ENCODE measurements around the gene NUDT16.

The NUDT16 gene

DNA sequence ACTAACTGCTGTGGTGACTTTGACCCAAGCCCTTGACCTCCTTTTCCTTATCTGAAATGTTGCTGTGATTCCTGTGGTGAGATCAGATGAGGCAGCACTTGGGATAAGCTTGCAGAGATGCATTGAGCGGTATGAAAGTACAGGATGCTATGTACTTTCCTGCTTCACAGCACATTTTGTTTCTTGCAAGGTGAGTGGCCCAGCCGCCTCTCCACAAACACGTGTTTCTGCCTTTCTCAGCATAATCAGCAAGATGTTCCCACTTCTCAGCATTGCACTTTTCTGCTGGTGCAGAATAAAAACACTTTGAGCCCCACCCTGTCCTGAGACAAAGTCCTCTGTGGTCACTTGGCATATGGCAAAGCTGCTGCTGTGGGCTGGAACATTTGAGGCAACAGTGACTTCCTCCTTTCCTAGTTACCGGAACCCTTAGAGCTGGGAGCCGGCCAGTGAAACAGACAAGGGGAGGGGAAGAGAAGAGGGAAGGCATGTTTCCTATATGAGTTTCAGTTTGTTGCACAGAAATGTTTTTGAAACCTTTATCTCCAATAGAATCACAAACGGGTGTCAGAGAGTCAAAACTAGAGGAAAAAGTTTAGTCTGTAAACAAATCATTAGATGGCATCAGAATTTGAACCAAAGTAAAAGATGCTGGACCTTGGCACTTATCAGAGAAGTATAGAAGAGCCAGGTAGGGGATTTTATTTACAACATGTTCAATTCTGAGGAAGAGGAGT is 5.0 kb downstream of the NUDT16 start:
- DNase-seq (ENCODE audit: low read depth, low spot score): no peak

DNA sequence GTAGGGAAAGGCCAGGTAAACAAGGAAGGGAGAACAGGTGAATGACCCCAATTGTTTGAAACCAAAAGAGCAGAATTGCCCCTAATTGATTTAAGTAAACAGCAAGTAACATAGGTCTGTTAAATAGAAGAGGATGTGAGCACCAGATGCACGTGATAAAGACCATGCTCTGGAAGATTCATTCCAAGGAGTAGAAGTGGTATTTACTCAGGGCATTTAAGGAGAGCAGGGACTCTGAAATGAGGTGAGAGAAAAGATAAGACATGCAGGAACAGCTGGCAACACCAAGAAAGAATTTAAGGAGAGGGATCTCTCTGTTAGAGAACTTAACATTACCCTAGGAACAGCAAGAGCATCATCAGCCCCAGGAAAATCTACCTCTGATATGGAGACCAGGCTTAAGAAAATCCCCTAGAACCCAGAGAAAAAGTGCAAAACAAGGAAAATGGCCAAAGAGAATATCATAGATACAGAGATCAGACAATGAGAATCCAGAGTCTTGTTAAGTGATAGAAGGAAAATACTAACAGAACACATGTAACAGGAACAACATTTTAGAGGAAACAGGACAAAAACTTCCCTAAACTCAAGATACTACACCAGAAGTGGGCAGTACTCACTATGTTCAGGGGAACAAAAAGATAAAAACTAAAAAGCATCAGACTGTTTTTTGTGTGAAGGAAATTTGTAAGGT is 6.4 kb downstream of the NUDT16 start:
- no peak for DNase-seq (ENCODE audit: low read depth, low spot score)

DNA sequence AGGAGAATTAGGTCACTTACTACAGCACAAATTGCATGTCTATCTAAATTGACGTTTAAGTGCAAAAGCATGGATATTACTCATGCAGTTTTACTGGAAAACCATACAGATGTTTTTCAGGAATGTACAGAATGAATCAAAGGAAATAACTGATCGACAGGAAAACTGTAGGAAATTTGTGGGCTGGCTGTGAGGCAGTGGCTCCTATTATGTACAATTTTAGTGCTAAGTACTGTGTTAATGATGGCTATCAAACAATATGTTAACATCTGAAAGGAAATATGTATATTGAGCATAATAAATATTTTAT is 6.9 kb downstream of the NUDT16 start:
- DNase-seq (ENCODE audit: low read depth, low spot score): no peak

DNA sequence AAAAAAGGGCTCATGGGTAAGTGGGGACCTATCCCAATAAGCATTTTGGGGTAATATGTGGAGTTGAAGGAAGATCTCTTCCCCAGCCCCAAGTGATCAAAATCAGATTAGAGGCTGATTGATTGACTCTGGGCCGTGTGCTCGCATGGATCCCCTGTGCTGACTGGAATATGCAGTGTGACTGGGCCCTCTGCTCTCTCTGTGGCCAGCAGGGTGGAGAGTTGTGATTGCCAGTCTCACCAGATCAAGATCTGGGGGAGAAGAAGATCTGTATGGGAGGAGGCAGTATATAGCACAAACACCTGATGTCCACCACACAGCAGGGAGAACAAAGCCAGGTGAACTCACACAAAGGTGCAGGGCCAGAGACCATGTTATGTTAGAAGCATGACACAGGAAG is 8.8 kb downstream of the NUDT16 start:
- DNase-seq (ENCODE audit: low read depth, low spot score): no peak

DNA sequence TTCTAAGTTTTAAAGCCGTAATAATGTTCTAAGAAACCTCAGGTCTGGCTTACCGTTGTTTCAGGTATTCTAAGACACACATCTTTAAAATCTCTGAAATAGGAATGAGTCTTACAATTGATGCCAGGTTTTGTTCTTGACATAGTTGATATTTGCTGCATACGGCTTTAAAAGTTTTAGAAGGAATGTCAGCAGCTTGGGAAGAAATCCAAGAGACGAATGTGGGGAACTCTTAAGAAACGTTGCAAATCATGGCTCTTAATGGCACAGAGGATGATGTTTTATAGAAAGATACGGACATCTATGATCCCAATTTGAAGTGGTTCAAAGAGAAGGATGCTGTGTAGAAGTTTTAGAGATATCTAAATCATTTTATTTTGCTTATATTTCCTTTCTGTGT is 11.5 kb downstream of the NUDT16 start:
- peak; percentile 20 for DNase-seq (ENCODE audit: low read depth, low spot score)

DNA sequence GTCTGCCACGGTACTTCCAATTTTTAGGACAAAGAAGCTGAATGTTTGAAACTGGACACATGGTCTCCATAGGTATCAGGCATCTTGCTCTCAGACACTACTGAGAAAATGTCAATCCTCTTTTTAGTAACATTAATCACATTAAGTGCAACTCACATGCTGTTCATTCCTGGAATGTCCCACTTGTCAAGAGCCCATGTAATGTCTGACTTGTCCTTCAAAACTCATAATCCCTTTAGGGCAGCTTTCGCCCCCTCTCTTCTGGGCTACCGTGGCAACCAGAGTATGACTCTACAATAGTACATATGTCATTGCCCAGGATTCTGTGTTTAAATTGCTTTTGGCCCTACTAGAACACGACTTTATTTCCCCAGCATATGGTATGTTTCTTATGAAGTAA is 12.3 kb downstream of the NUDT16 start:
- peak; percentile 31 for DNase-seq (ENCODE audit: low read depth, low spot score)

DNA sequence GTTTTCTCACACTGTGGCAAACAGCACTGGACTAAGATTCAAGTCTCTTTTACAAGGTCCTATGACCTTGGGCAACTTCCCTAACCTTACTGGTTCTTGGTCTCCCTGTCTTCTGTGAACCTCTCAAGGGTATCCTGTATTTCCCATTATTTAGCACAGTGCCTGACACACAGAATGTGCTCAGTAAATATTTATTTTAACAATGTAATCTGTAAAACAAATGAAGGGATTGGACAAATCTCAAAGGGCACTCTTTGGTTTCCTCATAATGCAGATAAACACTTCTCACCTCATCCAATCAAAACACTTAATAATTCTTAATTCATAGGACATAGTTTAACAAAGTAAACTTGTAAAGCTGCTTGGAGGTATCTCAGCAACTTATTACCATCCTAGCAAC is 12.8 kb downstream of the NUDT16 start:
- no peak for DNase-seq (ENCODE audit: low read depth, low spot score)

DNA sequence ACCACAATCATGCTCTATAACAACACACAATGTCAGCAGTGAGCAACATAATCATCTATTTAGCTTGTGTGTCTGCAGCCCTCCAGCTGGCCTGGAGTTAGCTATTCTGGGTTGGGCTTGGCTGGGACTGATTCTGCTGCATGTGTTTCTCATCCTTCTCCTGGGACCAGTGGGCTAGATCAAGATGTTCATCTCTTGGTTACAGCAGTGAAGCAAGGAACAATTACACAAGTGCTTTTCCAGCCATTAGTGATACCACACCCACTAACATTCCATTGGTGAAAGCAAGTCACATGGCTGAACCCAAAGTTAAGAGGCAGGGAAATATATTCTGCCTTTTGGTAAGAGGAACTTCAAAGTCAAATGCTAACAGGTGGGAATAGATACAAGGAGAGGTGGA is 14.6 kb downstream of the NUDT16 start:
- DNase-seq (ENCODE audit: low read depth, low spot score): no peak

DNA sequence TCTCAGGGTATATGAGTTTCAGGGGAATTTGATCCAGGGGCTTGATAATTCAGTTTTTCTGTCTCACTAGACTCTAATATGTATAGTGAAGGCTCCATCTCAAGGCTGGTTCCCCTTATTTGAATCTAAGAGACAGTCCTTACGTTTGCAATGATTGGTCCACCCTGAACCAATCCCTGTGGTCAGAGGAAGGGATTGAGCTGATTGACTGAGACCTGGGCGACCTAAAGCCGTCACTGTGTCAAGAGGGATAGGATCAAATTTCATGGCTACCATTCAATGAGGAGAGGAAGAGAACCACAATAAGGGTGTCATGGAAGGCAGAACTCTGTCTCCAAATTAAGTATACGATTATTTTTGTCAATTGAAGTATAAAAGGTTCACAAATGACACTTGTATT is 16.3 kb downstream of the NUDT16 start:
- no peak for DNase-seq (ENCODE audit: low read depth, low spot score)

DNA sequence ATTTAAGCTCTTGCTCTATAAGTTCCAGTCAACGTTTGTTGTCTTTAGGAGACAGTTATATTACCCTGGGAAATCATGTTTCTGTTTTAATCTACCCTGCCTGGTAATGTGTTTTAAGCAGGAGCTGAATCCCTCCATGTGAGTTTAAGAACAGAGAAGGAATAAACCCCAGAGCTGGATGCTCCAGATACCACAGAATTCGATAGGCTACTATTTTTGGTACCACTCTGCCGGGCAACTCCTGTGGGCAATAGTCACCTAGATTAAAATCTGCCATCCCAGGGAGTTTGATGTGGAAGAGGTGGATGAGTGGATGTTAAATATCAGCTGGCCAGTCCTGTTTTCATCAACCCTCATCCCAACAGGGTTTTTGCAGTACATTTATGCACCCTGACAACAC is 20.4 kb downstream of the NUDT16 start:
- DNase-seq (ENCODE audit: low read depth, low spot score): no peak

DNA sequence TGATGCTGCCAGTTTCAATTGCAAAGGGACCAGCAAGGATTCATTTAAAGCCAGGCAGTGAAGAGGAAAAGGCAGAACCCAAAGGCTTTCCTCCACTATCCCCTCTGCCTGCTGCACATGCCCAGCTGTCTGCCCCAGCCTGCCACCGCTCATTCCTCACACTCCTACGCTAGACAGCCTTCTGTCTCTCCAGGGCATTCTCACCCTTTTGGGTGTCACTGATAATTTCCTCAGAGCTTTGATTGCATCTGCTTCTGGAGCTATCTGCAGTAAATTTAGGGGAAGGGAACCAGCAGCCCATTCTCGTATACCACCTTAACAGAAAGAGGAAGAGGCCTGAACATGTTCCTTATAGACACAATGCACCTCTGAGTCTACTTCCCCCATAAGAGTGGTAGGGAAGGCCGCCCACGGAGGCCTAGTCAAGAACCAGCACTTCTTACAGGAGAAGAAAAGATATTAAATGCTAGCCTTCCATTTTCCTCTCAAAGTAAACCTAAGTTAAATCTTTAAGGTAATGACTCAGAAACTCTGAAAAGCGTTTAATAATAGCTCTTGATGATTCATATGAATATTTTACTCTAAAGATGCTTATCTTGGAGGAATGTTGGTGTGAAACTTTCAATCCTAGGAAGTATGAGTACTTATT is 20.9 kb downstream of the NUDT16 start:
- peak; percentile 37 for DNase-seq (ENCODE audit: low read depth, low spot score)

DNA sequence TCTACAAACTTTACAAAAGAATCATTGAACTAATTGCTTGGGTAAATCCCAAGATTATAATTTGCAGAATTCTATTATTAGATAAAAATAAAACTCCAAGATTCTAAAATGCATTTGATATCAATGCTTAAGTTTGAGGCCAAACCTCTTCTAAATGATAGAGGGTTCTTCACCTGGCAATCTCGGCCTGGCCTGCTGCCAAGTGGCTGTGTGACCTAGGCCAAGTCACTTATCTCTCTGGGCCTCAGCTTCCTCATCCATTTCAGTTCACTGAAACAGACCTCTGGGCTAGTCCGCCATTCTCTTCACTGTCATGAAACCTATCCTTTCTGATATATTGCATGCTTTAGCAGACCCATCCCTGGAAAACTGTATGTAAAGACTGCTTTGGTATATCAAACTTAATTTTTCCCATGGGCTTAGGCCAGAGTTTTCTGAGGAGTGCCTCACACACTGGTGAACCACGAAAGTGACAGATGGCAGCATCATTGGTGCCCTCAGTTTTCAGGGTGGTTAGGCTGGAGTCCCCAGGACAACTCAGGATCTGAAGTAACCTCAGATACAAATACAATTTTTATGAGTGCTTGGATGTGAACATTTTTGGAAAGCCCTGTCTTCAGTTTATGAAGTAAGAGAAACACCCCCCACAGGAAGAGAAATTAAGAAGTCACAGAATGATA is 21.8 kb downstream of the NUDT16 start:
- DNase-seq (ENCODE audit: low read depth, low spot score): no peak

DNA sequence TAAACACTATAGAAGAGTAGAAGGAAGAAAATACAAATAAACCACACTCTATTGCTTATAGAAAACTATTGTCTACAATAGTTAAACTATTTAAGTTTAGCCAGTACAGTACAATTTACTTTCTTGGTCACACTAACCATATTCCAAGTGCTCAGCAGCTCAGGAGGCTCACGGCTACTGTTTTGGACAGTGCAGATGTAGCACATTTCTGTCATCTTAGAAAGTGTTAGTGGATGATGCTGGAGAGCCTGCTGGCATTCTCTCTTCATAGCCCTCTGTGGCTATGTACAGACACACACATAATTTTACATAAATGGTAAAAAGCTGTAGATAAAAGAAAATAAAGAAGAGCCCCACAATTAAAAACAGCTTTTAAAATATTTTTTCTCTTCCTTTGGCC is 23.8 kb downstream of the NUDT16 start:
- no peak for DNase-seq (ENCODE audit: low read depth, low spot score)

DNA sequence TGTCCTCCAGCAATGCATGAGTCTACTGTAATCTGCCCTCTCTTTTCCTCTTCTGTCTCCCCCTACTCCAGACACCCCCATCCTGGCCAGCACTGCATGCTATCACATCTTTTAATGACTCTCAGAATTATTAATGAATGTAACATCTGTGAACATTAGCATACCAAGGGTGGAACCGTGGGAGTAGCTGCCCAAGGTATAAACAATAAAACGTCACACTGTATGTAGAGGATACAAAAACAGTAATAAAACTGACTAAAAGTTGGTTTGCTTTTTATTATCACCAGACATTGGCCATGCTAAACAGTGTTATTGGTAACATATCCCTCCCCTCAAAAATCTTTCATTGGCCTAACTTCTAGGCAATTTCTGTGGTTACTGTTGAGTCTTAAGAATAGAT is 24.7 kb downstream of the NUDT16 start:
- DNase-seq (ENCODE audit: low read depth, low spot score): no peak

DNA sequence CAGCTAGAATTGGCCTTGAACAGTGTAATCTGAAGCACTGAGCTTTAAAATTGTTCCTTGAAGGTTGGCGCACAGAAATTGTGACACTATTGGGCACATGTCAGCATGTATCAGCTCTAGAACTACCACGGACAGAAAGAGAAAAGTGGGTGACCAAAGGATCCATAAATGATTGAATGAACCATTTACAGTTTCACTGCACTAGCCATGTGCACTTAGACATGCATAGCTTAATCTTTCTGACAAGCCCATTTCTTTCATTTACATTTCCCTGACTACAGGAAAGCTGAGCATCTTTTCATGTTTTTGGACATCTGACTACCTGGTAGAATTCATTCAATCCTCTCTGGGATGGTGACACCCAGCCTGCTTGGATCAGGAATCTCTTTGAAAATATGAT is 36.2 kb downstream of the NUDT16 start:
- DNase-seq (ENCODE audit: low read depth, low spot score): no peak

DNA sequence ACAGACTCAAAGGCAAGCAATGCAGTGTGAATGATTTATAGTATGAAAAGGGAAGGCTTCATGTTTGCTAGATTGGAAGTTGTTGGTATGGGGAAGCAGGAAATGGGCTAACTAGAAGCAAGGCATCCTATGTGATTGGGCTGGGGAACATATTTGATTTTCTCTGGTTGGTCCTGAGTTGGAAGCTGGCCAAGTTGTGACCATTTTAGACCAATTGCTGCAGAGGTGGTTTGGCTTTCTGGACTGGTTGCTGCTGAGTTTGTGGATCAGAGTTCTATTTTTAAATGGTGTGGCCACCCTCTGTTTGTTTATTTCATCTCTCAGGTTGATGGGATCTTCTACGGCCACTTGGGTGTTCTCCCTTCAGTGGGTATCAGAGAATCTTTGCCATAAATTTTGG is 39.7 kb downstream of the NUDT16 start:
- no peak for DNase-seq (ENCODE audit: low read depth, low spot score)

DNA sequence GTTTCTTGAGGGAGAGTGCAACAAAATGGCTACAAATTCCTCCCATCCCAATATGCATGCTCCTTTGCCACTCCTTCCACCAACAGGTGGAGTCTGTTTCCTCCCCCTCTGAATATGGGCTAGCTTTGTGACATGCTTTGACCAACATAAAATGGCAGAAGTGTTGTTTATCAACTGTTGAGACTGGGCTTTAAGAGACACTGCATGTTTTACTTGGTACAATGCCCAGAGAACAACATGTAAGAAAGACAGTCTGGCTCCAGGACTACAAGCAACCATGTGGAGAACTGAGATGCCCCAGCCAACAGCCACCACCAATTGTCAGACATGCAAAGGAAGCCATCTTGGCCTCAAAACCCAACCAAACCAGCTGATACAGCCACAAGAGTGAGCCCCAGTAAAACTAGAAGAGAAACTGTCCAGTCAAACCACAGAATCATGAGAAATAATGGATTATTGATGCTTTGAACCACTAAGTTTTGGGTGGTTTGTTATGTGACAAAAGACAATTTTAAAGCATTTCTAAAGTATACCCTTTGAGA is 40.5 kb downstream of the NUDT16 start:
- DNase-seq (ENCODE audit: low read depth, low spot score): peak; percentile 20

DNA sequence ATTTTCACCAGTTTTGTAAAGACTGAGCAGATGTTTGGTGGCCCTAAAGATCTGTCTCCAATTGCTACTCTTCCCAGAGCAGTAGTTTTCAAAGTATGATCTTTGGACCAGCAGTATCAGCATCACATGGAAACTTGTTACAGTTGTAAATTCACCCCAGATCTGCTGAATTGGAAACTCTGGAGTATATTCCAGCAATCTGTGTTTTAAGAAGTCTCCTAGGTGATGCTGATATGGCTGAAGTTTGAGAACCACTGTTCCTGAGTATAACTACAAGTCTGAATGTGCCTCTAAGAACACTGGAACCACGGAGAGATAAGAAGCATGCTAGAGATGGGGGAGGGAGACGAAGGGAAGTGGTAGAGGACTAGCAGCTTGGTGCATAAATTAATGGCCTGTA is 45.7 kb downstream of the NUDT16 start:
- DNase-seq (ENCODE audit: low read depth, low spot score): peak; percentile 8

DNA sequence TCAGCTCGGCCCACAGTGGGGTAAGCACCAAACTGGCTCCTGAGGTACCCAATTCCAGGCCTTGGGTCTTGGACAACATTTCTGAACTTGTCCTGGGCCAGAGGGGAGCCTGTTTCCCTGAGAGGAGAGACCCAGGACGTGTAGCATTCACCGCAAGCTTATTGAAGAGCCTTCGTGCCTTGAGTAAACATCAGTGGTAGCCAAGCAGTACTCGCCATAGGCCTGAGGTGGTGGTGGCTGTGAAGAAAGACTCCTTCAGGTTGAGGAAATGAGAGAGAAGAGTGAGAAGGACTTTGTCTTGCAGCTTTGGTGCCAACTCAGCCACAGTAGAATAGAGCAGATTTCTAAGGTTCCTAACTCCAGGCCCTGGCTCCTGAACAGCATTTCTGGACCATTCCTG is 50.2 kb downstream of the NUDT16 start:
- no peak for DNase-seq (ENCODE audit: low read depth, low spot score)

DNA sequence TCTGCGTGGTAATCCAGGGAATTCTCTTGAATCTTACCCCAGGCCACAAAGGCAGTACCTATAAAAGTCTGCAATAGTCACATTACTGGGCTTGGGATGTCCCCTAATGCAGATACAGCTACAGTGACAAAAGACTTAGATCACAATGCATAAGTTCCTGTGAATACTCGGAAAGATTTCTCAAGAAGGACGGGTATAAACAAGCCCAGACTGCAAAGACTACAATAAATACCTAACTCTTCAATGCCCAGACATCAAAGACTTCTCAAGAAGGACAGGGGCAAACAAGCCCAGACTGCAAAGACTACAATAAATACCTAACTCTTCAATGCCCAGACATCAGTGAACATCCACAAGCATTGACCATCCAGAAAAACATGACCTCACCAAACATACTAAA is 50.9 kb downstream of the NUDT16 start:
- no peak for DNase-seq (ENCODE audit: low read depth, low spot score)

DNA sequence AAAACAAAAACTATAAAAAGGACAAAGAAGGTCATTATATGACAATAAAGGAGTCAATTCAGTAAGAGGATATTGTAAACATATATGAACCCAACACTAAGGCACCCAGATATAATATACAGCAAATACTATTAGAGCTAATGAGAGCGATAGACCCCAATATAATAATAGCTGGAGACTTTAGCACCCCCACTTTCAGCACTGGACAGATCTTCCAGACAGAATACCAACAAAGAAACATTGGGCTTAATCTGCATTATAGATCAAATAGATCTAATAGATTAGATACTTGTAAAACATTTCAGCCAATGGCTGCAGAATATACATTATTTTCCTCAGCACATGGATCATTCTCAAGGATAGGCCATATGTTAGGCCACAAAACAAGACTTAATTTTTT is 53.4 kb downstream of the NUDT16 start:
- DNase-seq (ENCODE audit: low read depth, low spot score): no peak

Data from astrocyte of the hippocampus (primary cell).